ENCODE results near the gene ATF2.

GRCh38 chr2:175167792-175168563 is at the start of gene ATF2:
- TF ChIP-seq CTCF (IDR thresholded peaks at IDR 0.05; ENCODE audit: low read depth, low read length) (no peak), EZH2phosphoT487 (IDR thresholded peaks at IDR 0.05; ENCODE audit: low read depth) (no peak)

Measured in OCI-LY3 (cell line).